OCI-LY7 (cell line): Measurements from ENCODE around the gene C19orf67. TPM values are rescaled to one million over a fixed set of nuclear protein-coding genes. Genes with fewer than 3 reads are reported as not detected.

ENCODE experiments used
- BruUV-seq: library from RNA; stranded (reverse); fragments of 400-500 nt; replicated peaks from 2 replicates; lab custom pipeline; 2021; lab: Mats Ljungman, UMichigan
- CTCF ChIA-PET: fragments of 300-600 bp; sonication (Branson Sonifier 250); formaldehyde crosslinking; loops from one replicate; lab custom pipeline; 2022; ENCODE audit warnings: antibody characterized with exemption; ENCODE audit not compliant: unreplicated experiment; lab: Charles Lee
- POLR2A ChIA-PET: fragments of 300-600 bp; sonication (Branson Sonifier 250); formaldehyde crosslinking; loops from one replicate; lab custom pipeline; 2022; ENCODE audit warnings: antibody characterized with exemption; lab: Charles Lee
- DNase-seq: peaks from one replicate; pipeline ENCODE4 v3.0.0-alpha.2; 2015; ENCODE audit warnings: low spot score
- H2AFZ ChIP-seq: fragments of 200-600 bp; sonication (generic), shearing (Covaris generic); 2 replicates; pipeline ENCODE4 v1.6.1; 2014; ENCODE audit warnings: mild to moderate bottlenecking, antibody characterized with exemption, low read length, moderate library complexity
- H3K27ac ChIP-seq: fragments of 200-600 bp; sonication (generic); 2 replicates; pipeline ENCODE4 v1.5.1; 2014; ENCODE audit warnings: mixed run types, low read depth, mild to moderate bottlenecking, moderate library complexity, low read length, inconsistent platforms; ENCODE audit not compliant: poor library complexity, severe bottlenecking
- H3K36me3 ChIP-seq: fragments of 200-600 bp; sonication (generic); 2 replicates; pipeline ENCODE4 v1.6.1; 2014; ENCODE audit warnings: mild to moderate bottlenecking, antibody characterized with exemption, low read length, moderate library complexity, mixed read lengths; ENCODE audit not compliant: insufficient read depth
- H3K4me1 ChIP-seq: fragments of 200-600 bp; sonication (generic); 2 replicates; pipeline ENCODE4 v1.5.1; 2014; ENCODE audit warnings: mild to moderate bottlenecking, low read length; ENCODE audit not compliant: insufficient read depth, poor library complexity, severe bottlenecking
- H3K4me2 ChIP-seq: fragments of 200-600 bp; sonication (generic); 2 replicates; pipeline ENCODE4 v1.6.1; 2014; ENCODE audit warnings: mild to moderate bottlenecking, low read length
- H3K4me3 ChIP-seq: fragments of 200-600 bp; sonication (generic); 2 replicates; pipeline ENCODE4 v1.5.1; 2014; ENCODE audit warnings: mild to moderate bottlenecking, low read depth, low read length; ENCODE audit not compliant: poor library complexity, severe bottlenecking
- H3K79me2 ChIP-seq: fragments of 200-600 bp; sonication (generic); 2 replicates; pipeline ENCODE4 v1.6.1; 2016; ENCODE audit warnings: low read depth, mild to moderate bottlenecking, low read length, moderate library complexity, mixed read lengths; ENCODE audit not compliant: insufficient read depth
- H3K9me2 ChIP-seq: fragments of 200-600 bp; sonication (generic); 2 replicates; pipeline ENCODE4 v1.6.1; 2016; ENCODE audit warnings: mild to moderate bottlenecking, low read length, mixed read lengths; ENCODE audit not compliant: insufficient read depth
- H3K9me3 ChIP-seq: fragments of 200-600 bp; sonication (generic); 2 replicates; pipeline ENCODE4 v1.6.1; 2014; ENCODE audit warnings: mild to moderate bottlenecking, mixed run types, low read length, mixed read lengths
- H4K20me1 ChIP-seq: fragments of 200-600 bp; sonication (generic); 2 replicates; pipeline ENCODE4 v1.6.1; 2014; ENCODE audit warnings: mild to moderate bottlenecking, antibody characterized with exemption, low read length, moderate library complexity, mixed read lengths; ENCODE audit not compliant: insufficient read depth
- EZH2phosphoT487 ChIP-seq: fragments of 200-600 bp; sonication (generic); IDR thresholded peaks from 2 replicates; pipeline ENCODE4 v1.6.1; 2018; ENCODE audit warnings: low read depth, borderline replicate concordance, mild to moderate bottlenecking, mixed run types, antibody characterized with exemption, low read length, moderate library complexity, mixed read lengths
- intact Hi-C: fragments of 100-400 bp; cut with micrococcal nuclease; formaldehyde crosslinking; loops from one replicate; pipeline ENCODE4 v1.10.0; 2022; ENCODE audit not compliant: unreplicated experiment
- total RNA-seq, 2 experiments: library from RNA; depleted of rRNA in 1 of 2; stranded (reverse); fragments of >200 nt in 1 of 2; shearing (Covaris generic) in 1 of 2; gene quantifications; 2 replicates each; pipeline ENCODE4 v1.2.3, GENCODE V29; 2014 to 2022
- TF ChIP-seq, protein P1 (sequence below): fragments of 200-600 bp; sonication (generic); conservative IDR thresholded peaks from 2 replicates; pipeline ENCODE4 v1.5.1; 2014; ENCODE audit warnings: mild to moderate bottlenecking, antibody characterized with exemption, low read length, moderate library complexity, mixed read lengths

Gene C19orf67
- total RNA-seq, 2 experiments from 2014 or later: 1.4 to 2.6 TPM

DNA sequence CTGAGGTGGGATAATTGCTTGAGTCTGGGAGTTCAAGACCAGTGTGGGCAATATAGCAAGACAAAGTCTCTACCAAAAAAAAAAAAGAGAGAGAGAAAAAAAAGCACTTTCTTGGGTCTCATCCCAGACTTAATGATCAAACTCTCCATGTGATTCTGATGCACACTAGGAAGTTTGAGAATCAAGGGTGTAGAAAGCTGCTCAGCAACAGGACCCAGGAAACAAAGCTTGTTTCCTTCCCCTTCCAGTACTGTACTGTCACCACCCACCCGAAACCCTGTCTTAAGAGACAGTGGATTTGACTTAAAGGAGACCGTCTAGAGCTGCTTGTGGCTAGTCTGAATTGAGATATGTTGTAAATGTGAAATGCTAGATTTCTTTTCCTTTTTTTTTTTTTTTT lies 7.2 kb downstream of the C19orf67 start:
- no peak overlapping the region for H2AFZ ChIP-seq
- no peak for DNase-seq
- no peak overlapping the region for H3K4me2 ChIP-seq
- H3K79me2 ChIP-seq: no peaks in the 10 kb centered on the region
- H3K36me3 ChIP-seq: no peaks in the 10 kb centered on the region
- H3K9me2 ChIP-seq: no peaks in the 10 kb centered on the region
- ChIA-PET CTCF (no interaction called here), POLR2A (interaction anchor here (0.7 kb wide), 4 partner anchors 60 to 1272 kb away, joined by 3 to 8 read pairs (median 5); partner anchors contain the start of genes CC2D1A and RNASEH2A)
- no peak overlapping the region for H3K27ac ChIP-seq
- intact Hi-C loops: loop anchor here (10.0 kb wide), 1 partner anchor 484 kb away; no protein-coding TSS in a partner anchor
- H3K9me3 ChIP-seq: no peaks in the 10 kb centered on the region
- no peak overlapping the region for H3K4me3 ChIP-seq
- no peak for TF ChIP-seq EZH2phosphoT487
- TF ChIP-seq, protein P1, sequence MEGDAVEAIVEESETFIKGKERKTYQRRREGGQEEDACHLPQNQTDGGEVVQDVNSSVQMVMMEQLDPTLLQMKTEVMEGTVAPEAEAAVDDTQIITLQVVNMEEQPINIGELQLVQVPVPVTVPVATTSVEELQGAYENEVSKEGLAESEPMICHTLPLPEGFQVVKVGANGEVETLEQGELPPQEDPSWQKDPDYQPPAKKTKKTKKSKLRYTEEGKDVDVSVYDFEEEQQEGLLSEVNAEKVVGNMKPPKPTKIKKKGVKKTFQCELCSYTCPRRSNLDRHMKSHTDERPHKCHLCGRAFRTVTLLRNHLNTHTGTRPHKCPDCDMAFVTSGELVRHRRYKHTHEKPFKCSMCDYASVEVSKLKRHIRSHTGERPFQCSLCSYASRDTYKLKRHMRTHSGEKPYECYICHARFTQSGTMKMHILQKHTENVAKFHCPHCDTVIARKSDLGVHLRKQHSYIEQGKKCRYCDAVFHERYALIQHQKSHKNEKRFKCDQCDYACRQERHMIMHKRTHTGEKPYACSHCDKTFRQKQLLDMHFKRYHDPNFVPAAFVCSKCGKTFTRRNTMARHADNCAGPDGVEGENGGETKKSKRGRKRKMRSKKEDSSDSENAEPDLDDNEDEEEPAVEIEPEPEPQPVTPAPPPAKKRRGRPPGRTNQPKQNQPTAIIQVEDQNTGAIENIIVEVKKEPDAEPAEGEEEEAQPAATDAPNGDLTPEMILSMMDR: no peak
- H3K4me1 ChIP-seq: peaks cover 31% of the 10 kb centered on the region
- no TSS peak for BruUV-seq
- no peaks in the 10 kb centered on the region for H4K20me1 ChIP-seq

DNA sequence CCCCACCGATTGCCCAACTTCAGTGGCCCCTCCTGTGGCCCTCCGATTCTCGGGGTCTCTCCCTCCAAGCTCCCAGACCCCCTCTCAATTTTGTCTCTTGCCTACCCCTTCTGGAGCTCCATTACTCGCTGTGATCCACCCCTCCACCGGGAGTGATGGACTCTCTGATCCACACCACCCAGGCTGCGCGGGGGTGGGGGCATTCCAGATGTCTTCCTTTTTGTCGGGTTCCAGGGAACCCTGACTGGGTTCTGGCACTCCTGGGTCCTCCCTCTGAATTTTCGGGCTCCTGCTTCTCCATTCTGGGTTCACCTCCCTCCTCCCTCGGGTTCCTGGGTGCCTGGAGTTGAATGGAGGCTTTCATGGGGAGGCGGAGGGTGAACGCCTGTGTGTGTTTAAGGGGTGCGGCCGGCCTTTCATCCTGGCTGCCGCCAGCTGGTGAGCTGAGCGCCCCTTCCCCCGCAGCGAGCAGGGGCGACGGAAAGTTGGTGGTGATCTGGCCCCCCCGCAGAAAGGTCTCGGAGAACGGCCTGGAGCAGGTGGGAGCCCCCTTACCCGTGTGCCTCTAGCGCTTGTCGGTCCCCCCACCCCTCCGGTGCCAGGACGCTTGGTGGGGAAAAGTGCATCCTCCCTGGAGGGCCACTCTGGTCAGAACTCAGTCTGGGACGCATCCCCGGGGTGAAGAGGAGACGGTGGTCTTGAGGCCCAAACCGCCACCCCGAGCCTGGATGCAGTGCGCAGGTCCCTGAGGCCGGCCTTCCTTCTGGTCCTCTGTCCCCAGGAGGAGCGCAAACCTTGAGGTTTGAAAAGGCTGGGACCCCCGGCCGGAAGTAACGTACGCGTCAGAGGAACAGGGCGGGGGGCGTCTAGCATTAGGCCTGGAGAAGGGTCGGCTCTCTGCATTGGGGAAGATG lies 11.4 kb downstream of the C19orf67 start:
- Histone ChIP-seq H2AFZ (peak overlapping the region; percentile 76), H3K4me1 (peaks cover 31% of the 10 kb centered on the region), H3K27ac (peak overlapping the region; percentile 62), H3K79me2 (no peaks in the 10 kb centered on the region), H3K36me3 (no peaks in the 10 kb centered on the region), H3K9me3 (no peaks in the 10 kb centered on the region), H3K4me2 (peak overlapping the region; percentile 97), H4K20me1 (no peaks in the 10 kb centered on the region), H3K9me2 (no peaks in the 10 kb centered on the region), H3K4me3 (peak overlapping the region; percentile 76)
- ChIA-PET CTCF (no interaction called here), POLR2A (interaction anchor here (0.5 kb wide), 1 partner anchor 143 kb away, joined by 3 read pairs; no protein-coding TSS in a partner anchor)
- no peak for TF ChIP-seq EZH2phosphoT487
- TF ChIP-seq, protein P1: no peak
- no TSS peak for BruUV-seq
- DNase-seq: peak; percentile 36
- intact Hi-C loops: loop anchor here (1.0 to 10.0 kb wide), 4 partner anchors 15 to 479 kb away; partner anchors contain the start of gene ASF1B
